Gastroesophageal sphincter (tissue), 4 donors: ENCODE measurements around the gene CDH3. TPM values are rescaled to one million over a fixed set of nuclear protein-coding genes. Genes with fewer than 3 reads are reported as not detected.
A peak's percentile ranks its signal among the peaks of the same experiment; 100 is the strongest.

Experiments used
- ATAC-seq: fragments of 150-250 bp; one replicate; pipeline ENCODE4 v1.9.1; 2016; ENCODE audit warnings: mild to moderate bottlenecking, moderate library complexity
- H3K27ac ChIP-seq, 4 donors: fragments of 200-600 bp; sonication (generic) in 3 of 4; 1 replicate in 3 of 4; 2 replicates in 1 of 4; pipeline ENCODE4 v1.5.1; 2016 to 2019
- H3K27me3 ChIP-seq: fragments of 200-600 bp; sonication (generic); one replicate; pipeline ENCODE4 v1.5.1; 2019
- H3K36me3 ChIP-seq, 2 donors: fragments of 200-600 bp; sonication (generic); one replicate each; pipeline ENCODE4 v1.5.1; 2019; ENCODE audit warnings: control low read depth in 1 of 2
- H3K4me1 ChIP-seq, 3 donors: fragments of 200-600 bp; sonication (generic); 1 replicate in 2 of 3; 2 replicates in 1 of 3; pipeline ENCODE4 v1.5.1; 2016 to 2019; ENCODE audit warnings: control low read depth in 2 of 3
- H3K4me3 ChIP-seq, 2 donors: fragments of 200-600 bp; sonication (generic); one replicate each; pipeline ENCODE4 v1.5.1; 2019; ENCODE audit warnings: mild to moderate bottlenecking in 1 of 2, moderate library complexity in 1 of 2
- H3K9me3 ChIP-seq, 3 donors: fragments of 200-600 bp; sonication (generic); one replicate each; pipeline ENCODE4 v1.5.1; 2017 to 2019; ENCODE audit warnings: control low read depth in 2 of 3
- EP300 ChIP-seq: sonication (generic); formaldehyde crosslinking; IDR thresholded peaks from one replicate; pipeline ENCODE4 v1.6.1; 2017; ENCODE audit warnings: antibody characterized with exemption, mild to moderate bottlenecking
- POLR2A ChIP-seq, 2 donors: fragments of 450-650 bp; IDR thresholded peaks; one replicate each; pipeline ENCODE4 v1.6.1; 2017; ENCODE audit warnings: antibody characterized with exemption in 2 of 2, mild to moderate bottlenecking in 2 of 2, moderate library complexity in 1 of 2
- POLR2AphosphoS5 ChIP-seq: sonication (generic); formaldehyde crosslinking; IDR thresholded peaks from one replicate; pipeline ENCODE4 v1.6.1; 2017; ENCODE audit warnings: antibody characterized with exemption
- WGBS, 2 donors: methylation state at CpG; one replicate each; pipeline ENCODE4 v1.1.5; 2018; ENCODE audit warnings: low coverage in 1 of 2; 5-methylcytosine and 5-hydroxymethylcytosine counted together
- total RNA-seq, 4 donors: library from RNA; depleted of rRNA; stranded (reverse); fragments of >200 nt; gene quantifications; one replicate each; pipeline ENCODE4 v1.1.0, GENCODE V29; 2016
- TF ChIP-seq, protein P1 (sequence below), 4 experiments: fragments of 200-600 bp in 2 of 4; fragments of 450-650 bp in 2 of 4; sonication (generic) in 1 of 4; IDR thresholded peaks; one replicate each; pipeline ENCODE4 v1.5.1; 2017 to 2019; ENCODE audit warnings: antibody characterized with exemption in 4 of 4, mild to moderate bottlenecking in 2 of 4, moderate library complexity in 2 of 4

The CDH3 gene
- total RNA-seq, 4 donors from 2014 or later = 0.12 to 10.3 (median 4.6) TPM

DNA sequence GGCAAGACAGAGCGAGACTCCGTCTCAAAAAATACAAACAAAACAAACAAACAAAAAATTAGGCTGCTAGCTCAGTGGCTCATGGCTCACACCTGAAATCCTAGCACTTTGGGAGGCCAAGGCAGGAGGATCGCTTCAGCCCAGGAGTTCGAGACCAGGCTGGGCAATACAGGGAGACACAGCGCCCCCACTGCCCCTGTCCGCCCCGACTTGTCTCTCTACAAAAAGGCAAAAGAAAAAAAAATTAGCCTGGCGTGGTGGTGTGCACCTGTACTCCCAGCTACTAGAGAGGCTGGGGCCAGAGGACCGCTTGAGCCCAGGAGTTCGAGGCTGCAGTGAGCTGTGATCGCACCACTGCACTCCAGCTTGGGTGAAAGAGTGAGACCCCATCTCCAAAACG lies 91.5 kb downstream of the CDH3 start:
- Histone ChIP-seq H3K4me3 (no peak overlapping the region), H3K4me1 (peaks cover 0 to 18% (median 4%) of the 10 kb centered on the region in 3 donors), H3K27ac (no peak overlapping the region), H3K27me3 (peaks cover 55% of the 10 kb centered on the region), H3K9me3 (no peaks in the 10 kb centered on the region), H3K36me3 (no peaks in the 10 kb centered on the region)
- ATAC-seq = no peak
- WGBS, 2 donors = 82 to 100% methylated on average over 1 to 7 of the region's 12 CpGs
- no peak for TF ChIP-seq POLR2A (IDR thresholded peaks at IDR 0.05)
- no peak for TF ChIP-seq POLR2AphosphoS5

DNA sequence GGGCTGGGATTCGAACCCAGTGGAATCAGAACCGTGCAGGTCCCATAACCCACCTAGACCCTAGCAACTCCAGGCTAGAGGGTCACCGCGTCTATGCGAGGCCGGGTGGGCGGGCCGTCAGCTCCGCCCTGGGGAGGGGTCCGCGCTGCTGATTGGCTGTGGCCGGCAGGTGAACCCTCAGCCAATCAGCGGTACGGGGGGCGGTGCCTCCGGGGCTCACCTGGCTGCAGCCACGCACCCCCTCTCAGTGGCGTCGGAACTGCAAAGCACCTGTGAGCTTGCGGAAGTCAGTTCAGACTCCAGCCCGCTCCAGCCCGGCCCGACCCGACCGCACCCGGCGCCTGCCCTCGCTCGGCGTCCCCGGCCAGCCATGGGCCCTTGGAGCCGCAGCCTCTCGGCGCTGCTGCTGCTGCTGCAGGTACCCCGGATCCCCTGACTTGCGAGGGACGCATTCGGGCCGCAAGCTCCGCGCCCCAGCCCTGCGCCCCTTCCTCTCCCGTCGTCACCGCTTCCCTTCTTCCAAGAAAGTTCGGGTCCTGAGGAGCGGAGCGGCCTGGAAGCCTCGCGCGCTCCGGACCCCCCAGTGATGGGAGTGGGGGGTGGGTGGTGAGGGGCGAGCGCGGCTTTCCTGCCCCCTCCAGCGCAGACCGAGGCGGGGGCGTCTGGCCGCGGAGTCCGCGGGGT lies 92.1 kb downstream of the CDH3 start, which contains the start of gene CDH1:
Gene CDH1 (plus strand): TSS at position 247 of the 684 bp plus-strand sequence. CDS start 124 bp downstream, at position 371.
- no peak for TF ChIP-seq POLR2A (IDR thresholded peaks at IDR 0.05)
- TF ChIP-seq, protein P1, sequence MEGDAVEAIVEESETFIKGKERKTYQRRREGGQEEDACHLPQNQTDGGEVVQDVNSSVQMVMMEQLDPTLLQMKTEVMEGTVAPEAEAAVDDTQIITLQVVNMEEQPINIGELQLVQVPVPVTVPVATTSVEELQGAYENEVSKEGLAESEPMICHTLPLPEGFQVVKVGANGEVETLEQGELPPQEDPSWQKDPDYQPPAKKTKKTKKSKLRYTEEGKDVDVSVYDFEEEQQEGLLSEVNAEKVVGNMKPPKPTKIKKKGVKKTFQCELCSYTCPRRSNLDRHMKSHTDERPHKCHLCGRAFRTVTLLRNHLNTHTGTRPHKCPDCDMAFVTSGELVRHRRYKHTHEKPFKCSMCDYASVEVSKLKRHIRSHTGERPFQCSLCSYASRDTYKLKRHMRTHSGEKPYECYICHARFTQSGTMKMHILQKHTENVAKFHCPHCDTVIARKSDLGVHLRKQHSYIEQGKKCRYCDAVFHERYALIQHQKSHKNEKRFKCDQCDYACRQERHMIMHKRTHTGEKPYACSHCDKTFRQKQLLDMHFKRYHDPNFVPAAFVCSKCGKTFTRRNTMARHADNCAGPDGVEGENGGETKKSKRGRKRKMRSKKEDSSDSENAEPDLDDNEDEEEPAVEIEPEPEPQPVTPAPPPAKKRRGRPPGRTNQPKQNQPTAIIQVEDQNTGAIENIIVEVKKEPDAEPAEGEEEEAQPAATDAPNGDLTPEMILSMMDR (IDR thresholded peaks at IDR 0.05) = no peak
- TF ChIP-seq POLR2AphosphoS5 = no peak
- TF ChIP-seq EP300 = no peak
- peaks cover 49% of the 10 kb centered on the region for H3K27me3 ChIP-seq
- WGBS, 2 donors = 40% methylated on average over 1 of the region's 63 CpGs; no CpG with 5 or more reads in 1 of the 2 donors
- H3K4me3 ChIP-seq = peak within 1 kb of the TSS in 1 of 2 donors; percentile 32
- H3K4me1 ChIP-seq = peaks cover 0 to 18% (median 4%) of the 10 kb centered on the region in 3 donors
- ATAC-seq = no peak
- H3K9me3 ChIP-seq = no peaks in the 10 kb centered on the region
- no peaks in the 10 kb centered on the region for H3K36me3 ChIP-seq
- H3K27ac ChIP-seq = no peak within 1 kb of the TSS

DNA sequence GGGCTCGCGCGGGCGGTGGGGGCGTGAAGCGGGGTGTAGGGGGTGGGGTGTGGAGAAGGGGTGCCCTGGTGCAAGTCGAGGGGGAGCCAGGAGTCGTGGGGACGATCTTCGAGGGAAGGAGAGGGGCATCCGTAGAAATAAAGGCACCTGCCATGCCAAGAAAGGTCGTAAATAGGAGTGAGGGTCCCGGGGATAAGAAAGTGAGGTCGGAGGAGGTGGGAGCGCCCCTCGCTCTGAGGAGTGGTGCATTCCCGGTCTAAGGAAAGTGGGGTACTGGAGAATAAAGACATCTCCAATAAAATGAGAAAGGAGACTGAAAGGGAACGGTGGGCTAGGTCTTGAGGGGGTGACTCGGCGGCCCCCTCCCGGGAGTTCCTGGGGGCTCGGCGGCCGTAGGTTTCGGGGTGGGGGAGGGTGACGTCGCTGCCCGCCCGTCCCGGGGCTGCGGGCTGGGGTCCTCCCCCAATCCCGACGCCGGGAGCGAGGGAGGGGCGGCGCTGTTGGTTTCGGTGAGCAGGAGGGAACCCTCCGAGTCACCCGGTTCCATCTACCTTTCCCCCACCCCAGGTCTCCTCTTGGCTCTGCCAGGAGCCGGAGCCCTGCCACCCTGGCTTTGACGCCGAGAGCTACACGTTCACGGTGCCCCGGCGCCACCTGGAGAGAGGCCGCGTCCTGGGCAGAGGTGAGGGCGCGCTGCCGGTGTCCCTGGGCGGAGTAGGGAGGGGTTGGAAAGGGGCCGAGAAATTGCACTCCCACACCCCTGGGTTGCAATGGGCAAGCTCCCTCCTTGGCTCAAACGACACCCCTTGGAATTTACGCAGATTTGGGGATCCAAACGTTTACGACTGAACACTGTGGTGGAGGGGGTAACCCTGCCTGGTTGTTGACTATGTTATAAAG lies 92.9 kb downstream of the CDH3 start:
- peaks cover 41% of the 10 kb centered on the region for H3K27me3 ChIP-seq
- ATAC-seq = no peak

DNA sequence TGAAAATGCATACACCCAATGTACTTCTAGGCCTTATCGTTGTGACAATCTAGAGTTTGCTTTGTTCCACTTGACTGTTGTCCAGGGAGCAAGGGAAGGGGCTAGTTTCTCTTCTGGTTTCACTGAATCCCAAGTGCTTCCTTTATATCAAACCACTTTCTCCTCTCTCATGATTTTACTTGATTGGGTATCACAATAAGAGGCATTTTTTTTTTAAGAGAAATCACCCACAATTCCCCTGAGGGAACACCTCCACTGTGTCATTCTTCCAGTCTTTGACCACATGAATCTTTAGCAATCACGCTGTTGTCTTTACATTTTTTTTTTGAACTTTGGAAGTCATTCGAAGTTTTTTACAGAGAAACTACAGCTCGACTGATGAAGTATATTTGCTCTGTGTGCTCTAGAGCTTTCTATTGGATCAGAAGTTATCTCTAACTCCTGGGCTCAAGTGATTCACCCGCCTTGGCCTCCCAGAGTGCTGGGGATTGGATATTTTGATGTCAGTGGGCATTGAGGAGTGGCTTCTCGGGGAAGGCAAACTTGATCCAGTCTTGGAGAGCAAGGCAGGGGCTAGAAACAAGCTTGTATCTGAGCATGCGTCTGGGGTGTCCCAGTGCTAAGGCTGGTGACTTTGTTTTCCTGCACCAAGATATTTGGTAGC lies 95.0 kb downstream of the CDH3 start:
- H3K4me1 ChIP-seq = peaks cover 0 to 18% (median 4%) of the 10 kb centered on the region in 3 donors
- ATAC-seq = no peak
- no peaks in the 10 kb centered on the region for H3K36me3 ChIP-seq
- H3K27ac ChIP-seq = no peak overlapping the region
- no peak for TF ChIP-seq EP300
- no peak for TF ChIP-seq POLR2AphosphoS5
- no peak for TF ChIP-seq POLR2A (IDR thresholded peaks at IDR 0.05)
- TF ChIP-seq, protein P1 (IDR thresholded peaks at IDR 0.05) = no peak
- H3K9me3 ChIP-seq = no peaks in the 10 kb centered on the region
- H3K4me3 ChIP-seq = no peak overlapping the region
- WGBS, 2 donors = 55 to 77% methylated on average over 5 to 6 of the region's 7 CpGs
- H3K27me3 ChIP-seq = peaks cover 33% of the 10 kb centered on the region

More for the DNA sequence above, 92.9 kb downstream of the CDH3 start:
- peaks cover 0 to 18% (median 4%) of the 10 kb centered on the region in 3 donors for H3K4me1 ChIP-seq
- TF ChIP-seq, protein P1 (IDR thresholded peaks at IDR 0.05) = no peak
- TF ChIP-seq POLR2AphosphoS5 = no peak
- TF ChIP-seq EP300 = no peak
- TF ChIP-seq POLR2A (IDR thresholded peaks at IDR 0.05) = no peak
- H3K36me3 ChIP-seq = no peaks in the 10 kb centered on the region
- peak overlapping the region in 1 of 2 donors; percentile 32 for H3K4me3 ChIP-seq
- no peak overlapping the region for H3K27ac ChIP-seq
- 0 to 1% methylated on average over 6 to 20 of the region's 58 CpGs for WGBS, 2 donors
- no peaks in the 10 kb centered on the region for H3K9me3 ChIP-seq
